ENCODE results near the gene NUMA1. TPM values are rescaled to one million over a fixed set of nuclear protein-coding genes. Genes with fewer than 3 reads are reported as not detected.

NUMA1 gene
- total RNA-seq, 1 donor from 2014 or later = 163 TPM

- Mint-ChIP-seq H3K27me3 (no peaks in the 10 kb centered on the region), H3K27ac (peak overlapping the region; percentile 59), H3K36me3 (ENCODE audit: low read depth) (peaks cover 11% of the 10 kb centered on the region), H3K4me3 (peak overlapping the region; percentile 95), H3K4me1 (peaks cover 34% of the 10 kb centered on the region), H3K9me3 (no peaks in the 10 kb centered on the region)
- CTCF ChIA-PET = interaction anchor here (1.2 to 2.0 kb wide), 3 partner anchors 9 to 63 kb away, joined by 4 to 17 read pairs (median 13); no protein-coding TSS in a partner anchor
- DNase-seq (no peak), ATAC-seq (ENCODE audit: low read depth) (no peak)
- no peak for TF ChIP-seq CTCF (IDR thresholded peaks at IDR 0.05)
- intact Hi-C loops (cut with micrococcal nuclease) = loop anchor here (5.0 kb wide), 1 partner anchor 1900 kb away; the partner anchor contains the start of gene UCP2
- POLR2A ChIA-PET = interaction anchor here (0.6 to 2.0 kb wide), 8 partner anchors 10 to 50 kb away, joined by 3 to 13 read pairs (median 4); partner anchors contain the start of genes ANAPC15 and LAMTOR1
Observed at GRCh38 chr11:72081821-72082453, 1.6 kb upstream of the NUMA1 start.

DNA sequence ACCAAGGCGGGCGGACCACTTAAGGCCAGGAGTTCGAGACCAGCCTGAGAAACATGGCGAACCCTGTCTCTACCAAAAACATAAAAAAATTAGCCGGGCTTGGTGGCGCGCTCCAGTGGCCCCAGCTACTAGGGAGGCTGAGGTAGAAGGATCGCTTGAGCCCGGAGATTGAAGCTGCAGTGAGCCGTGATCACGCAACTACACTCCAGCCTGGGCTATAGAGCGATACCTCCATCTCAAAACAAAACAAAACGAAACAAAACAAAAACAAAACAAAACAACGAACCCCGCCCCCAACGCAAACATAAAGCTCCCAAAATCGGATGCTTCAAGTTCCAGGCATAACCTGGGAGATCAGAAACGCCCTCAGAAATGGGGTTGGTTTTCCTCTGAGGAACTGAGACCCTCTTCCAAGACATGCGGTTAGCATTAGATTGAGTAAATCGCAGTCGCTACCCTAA lies 872 bp upstream of the NUMA1 start:
- no peaks in the 10 kb centered on the region for H3K9me3 Mint-ChIP-seq
- DNase-seq = no peak
- peak overlapping the region; percentile 95 for H3K4me3 Mint-ChIP-seq
- intact Hi-C loops (cut with micrococcal nuclease) = loop anchor here (5.0 kb wide), 1 partner anchor 1901 kb away; the partner anchor contains the start of gene UCP2
- no peak for ATAC-seq (ENCODE audit: low read depth)
- ChIA-PET POLR2A (interaction anchor here (0.6 to 2.0 kb wide), 6 partner anchors 21 to 49 kb away, joined by 3 to 13 read pairs (median 4); partner anchors contain the start of genes ANAPC15 and LAMTOR1), CTCF (interaction anchor here (1.2 to 2.0 kb wide), 3 partner anchors 9 to 63 kb away, joined by 4 to 17 read pairs (median 13); no protein-coding TSS in a partner anchor)
- H3K4me1 Mint-ChIP-seq = peaks cover 35% of the 10 kb centered on the region
- peak overlapping the region; percentile 91 for H3K27ac Mint-ChIP-seq
- no peak for TF ChIP-seq CTCF (IDR thresholded peaks at IDR 0.05)
- H3K27me3 Mint-ChIP-seq = no peaks in the 10 kb centered on the region
- H3K36me3 Mint-ChIP-seq (ENCODE audit: low read depth) = peaks cover 11% of the 10 kb centered on the region

DNA sequence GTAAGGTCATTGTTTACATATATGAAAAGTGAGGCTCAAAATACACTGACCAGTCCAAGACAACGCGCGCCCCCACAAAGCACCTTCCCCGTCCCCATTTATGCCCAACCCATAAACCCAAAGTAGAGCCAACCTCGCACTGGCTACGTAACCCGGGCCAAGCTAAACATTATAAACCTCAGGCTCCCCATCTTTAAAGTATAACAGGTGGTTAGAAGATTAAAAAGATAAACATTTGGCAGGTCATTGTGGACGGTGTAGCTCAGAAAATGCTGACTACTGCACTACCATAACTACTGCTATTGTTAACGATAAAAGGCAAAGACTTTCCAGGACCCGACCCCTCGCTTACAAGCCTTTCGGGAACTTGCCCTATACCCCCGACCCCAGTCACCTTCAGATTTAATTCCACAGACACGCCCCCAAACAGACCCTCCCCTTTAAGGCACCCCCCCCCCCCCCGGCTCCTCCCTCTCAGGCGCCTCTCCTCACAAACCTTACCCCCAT lies 470 bp downstream of the NUMA1 start:
- Mint-ChIP-seq H3K9me3 (no peaks in the 10 kb centered on the region), H3K4me1 (peaks cover 36% of the 10 kb centered on the region), H3K4me3 (peak overlapping the region; percentile 95), H3K36me3 (ENCODE audit: low read depth) (peaks cover 12% of the 10 kb centered on the region), H3K27ac (peak overlapping the region; percentile 91), H3K27me3 (no peaks in the 10 kb centered on the region)
- ChIA-PET CTCF (interaction anchor here (0.8 kb wide), 1 partner anchor 55 kb away, joined by 3 read pairs; no protein-coding TSS in a partner anchor), POLR2A (interaction anchor here (0.6 to 1.1 kb wide), 5 partner anchors 24 to 1681 kb away, joined by 3 to 7 read pairs (median 3); partner anchors contain the start of genes ANAPC15 and RAB6A)
- intact Hi-C loops (cut with micrococcal nuclease) = loop anchor here (1.0 to 5.0 kb wide), 10 partner anchors 11 to 1902 kb away; partner anchors contain the start of genes ANAPC15, CLPB, LAMTOR1 and UCP2
- ATAC-seq (ENCODE audit: low read depth) (peak; percentile 17), DNase-seq (no peak)
- TF ChIP-seq CTCF (IDR thresholded peaks at IDR 0.05) = no peak

DNA sequence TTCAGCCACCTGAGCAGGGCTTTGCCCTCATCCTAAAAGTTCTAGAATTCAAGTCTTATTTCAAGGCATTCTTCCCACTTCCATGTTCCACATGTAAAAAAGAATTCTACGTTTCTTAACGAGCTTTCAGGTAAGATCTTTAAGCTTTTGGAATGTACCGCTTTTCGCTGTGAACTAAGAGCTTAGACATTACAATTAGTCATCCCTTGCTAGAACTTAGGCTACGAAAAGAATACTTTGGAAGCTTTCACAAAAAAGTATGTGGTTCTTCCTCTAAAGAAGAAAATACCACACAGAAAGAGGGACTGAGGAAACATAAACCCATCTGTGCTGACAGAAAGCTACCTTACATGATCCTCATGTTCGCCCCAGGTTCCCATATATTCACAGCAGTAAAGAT lies 1.9 kb downstream of the NUMA1 start:
- peaks cover 36% of the 10 kb centered on the region for H3K4me1 Mint-ChIP-seq
- H3K27ac Mint-ChIP-seq = no peak overlapping the region
- no peak overlapping the region for H3K4me3 Mint-ChIP-seq
- peaks cover 13% of the 10 kb centered on the region for H3K36me3 Mint-ChIP-seq (ENCODE audit: low read depth)
- H3K27me3 Mint-ChIP-seq = no peaks in the 10 kb centered on the region
- ChIA-PET CTCF (interaction anchor here (1.6 kb wide), 1 partner anchor 53 kb away, joined by 7 read pairs; no protein-coding TSS in a partner anchor), POLR2A (interaction anchor here (1.2 kb wide), 1 partner anchor 38 kb away, joined by 5 read pairs; no protein-coding TSS in a partner anchor)
- no peaks in the 10 kb centered on the region for H3K9me3 Mint-ChIP-seq
- ATAC-seq (ENCODE audit: low read depth) (no peak), DNase-seq (no peak)
- no peak for TF ChIP-seq CTCF (IDR thresholded peaks at IDR 0.05)
- intact Hi-C loops (cut with micrococcal nuclease) = no loop called here

GRCh38 chr11:72075756-72076155 lies 4.6 kb downstream of the NUMA1 start:
- ChIA-PET POLR2A (no interaction called here), CTCF (interaction anchor here (0.7 kb wide), 1 partner anchor 50 kb away, joined by 4 read pairs; no protein-coding TSS in a partner anchor)
- Mint-ChIP-seq H3K36me3 (ENCODE audit: low read depth) (peaks cover 12% of the 10 kb centered on the region), H3K27ac (no peak overlapping the region), H3K27me3 (no peaks in the 10 kb centered on the region), H3K4me1 (peaks cover 25% of the 10 kb centered on the region), H3K4me3 (no peak overlapping the region), H3K9me3 (no peaks in the 10 kb centered on the region)
- intact Hi-C loops (cut with micrococcal nuclease) = no loop called here
- DNase-seq (no peak), ATAC-seq (ENCODE audit: low read depth) (no peak)
- no peak for TF ChIP-seq CTCF (IDR thresholded peaks at IDR 0.05)
